Sigmoid colon (tissue), 4 donors: ENCODE data around the gene PDS5A.

ENCODE experiments used
- CTCF ChIP-seq, 4 experiments: fragments of 450-650 bp in 3 of 4; fragments of 200-600 bp in 1 of 4; IDR thresholded peaks; one replicate each; pipeline ENCODE4 v1.5.1; 2016 to 2019; ENCODE audit warnings: antibody characterized with exemption in 4 of 4, mild to moderate bottlenecking in 3 of 4, moderate library complexity in 2 of 4
- EP300 ChIP-seq, 4 donors: sonication (generic); formaldehyde crosslinking; IDR thresholded peaks; one replicate each; pipeline ENCODE4 v1.6.1; 2017; ENCODE audit warnings: antibody characterized with exemption in 4 of 4
- POLR2A ChIP-seq, 2 donors: fragments of 450-650 bp; IDR thresholded peaks; one replicate each; pipeline ENCODE4 v1.6.1; 2016; ENCODE audit warnings: antibody characterized with exemption in 2 of 2, mild to moderate bottlenecking in 2 of 2, moderate library complexity in 2 of 2
- POLR2AphosphoS5 ChIP-seq, 4 donors: sonication (generic); formaldehyde crosslinking; IDR thresholded peaks; one replicate each; pipeline ENCODE4 v1.6.1; 2017; ENCODE audit warnings: antibody characterized with exemption in 4 of 4

- TF ChIP-seq CTCF (IDR thresholded peaks at IDR 0.05) (no peak), POLR2A (IDR thresholded peaks at IDR 0.05) (no peak), POLR2AphosphoS5 (IDR thresholded peaks at IDR 0.05) (no peak), EP300 (IDR thresholded peaks at IDR 0.05) (no peak)
These were observed 192.6 kb downstream of the PDS5A start for GRCh38 chr4:39785083-39785482.
